Measurements from ENCODE around the gene TOPAZ1. TPM values are rescaled to one million over a fixed set of nuclear protein-coding genes. Genes with fewer than 3 reads are reported as not detected.
A peak's percentile ranks its signal among the peaks of the same experiment; 100 is the strongest.

The TOPAZ1 gene
- total RNA-seq, 1 donor from 2014 or later = not detected

DNA sequence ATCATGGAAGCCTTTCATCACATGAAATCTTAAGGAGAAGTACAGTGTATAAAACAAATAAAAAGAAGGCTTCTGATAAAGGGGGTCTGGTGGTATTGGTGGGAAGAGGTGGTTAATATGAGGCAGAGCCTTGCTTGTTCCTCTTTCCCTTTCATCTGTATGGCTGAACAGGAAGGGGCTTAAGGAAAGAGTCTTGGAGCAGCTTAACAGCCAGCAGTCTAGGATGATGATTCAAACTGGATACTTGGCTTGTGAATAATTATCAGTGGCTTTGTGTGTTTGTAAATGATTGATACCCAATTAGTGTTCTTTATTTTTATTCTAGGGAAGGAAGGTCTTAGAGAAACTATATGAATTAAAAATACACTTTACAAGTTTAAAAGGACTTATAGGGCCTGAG, 67.8 kb downstream of the TOPAZ1 start:
- no peak for DNase-seq (ENCODE audit: extremely low spot score, unreplicated experiment)
- Mint-ChIP-seq H3K9me3 (no peaks in the 10 kb centered on the region), H3K4me3 (no peak overlapping the region), H3K36me3 (no peaks in the 10 kb centered on the region), H3K27ac (no peak overlapping the region), H3K27me3 (no peaks in the 10 kb centered on the region), H3K4me1 (ENCODE audit: unreplicated experiment) (no peaks in the 10 kb centered on the region)
- TF ChIP-seq, protein P1, sequence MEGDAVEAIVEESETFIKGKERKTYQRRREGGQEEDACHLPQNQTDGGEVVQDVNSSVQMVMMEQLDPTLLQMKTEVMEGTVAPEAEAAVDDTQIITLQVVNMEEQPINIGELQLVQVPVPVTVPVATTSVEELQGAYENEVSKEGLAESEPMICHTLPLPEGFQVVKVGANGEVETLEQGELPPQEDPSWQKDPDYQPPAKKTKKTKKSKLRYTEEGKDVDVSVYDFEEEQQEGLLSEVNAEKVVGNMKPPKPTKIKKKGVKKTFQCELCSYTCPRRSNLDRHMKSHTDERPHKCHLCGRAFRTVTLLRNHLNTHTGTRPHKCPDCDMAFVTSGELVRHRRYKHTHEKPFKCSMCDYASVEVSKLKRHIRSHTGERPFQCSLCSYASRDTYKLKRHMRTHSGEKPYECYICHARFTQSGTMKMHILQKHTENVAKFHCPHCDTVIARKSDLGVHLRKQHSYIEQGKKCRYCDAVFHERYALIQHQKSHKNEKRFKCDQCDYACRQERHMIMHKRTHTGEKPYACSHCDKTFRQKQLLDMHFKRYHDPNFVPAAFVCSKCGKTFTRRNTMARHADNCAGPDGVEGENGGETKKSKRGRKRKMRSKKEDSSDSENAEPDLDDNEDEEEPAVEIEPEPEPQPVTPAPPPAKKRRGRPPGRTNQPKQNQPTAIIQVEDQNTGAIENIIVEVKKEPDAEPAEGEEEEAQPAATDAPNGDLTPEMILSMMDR (conservative IDR thresholded peaks at IDR 0.05) = no peak

DNA sequence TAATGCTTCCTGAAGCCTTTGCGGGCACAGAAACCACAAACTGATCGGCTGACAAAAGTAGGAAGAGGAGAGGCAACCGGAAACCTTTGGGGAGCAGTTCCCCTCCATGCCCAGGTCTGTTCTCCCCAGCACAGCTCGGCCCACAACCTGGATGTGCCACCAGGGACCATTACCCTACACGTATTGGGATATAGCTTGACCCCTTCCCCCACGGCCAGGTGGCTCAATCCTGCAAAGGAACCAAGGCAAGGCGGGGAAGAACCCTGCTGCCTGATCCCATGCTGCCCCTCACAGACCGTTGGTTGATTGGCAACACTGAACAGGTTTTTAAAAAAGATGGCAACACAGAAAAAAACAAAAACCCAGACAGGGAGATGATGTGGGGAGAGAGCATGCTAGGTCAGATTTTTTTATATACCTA, 77.2 kb downstream of the TOPAZ1 start:
- H3K27me3 Mint-ChIP-seq = peaks cover 8% of the 10 kb centered on the region
- no peak overlapping the region for H3K27ac Mint-ChIP-seq
- H3K9me3 Mint-ChIP-seq = no peaks in the 10 kb centered on the region
- no peak for DNase-seq (ENCODE audit: extremely low spot score, unreplicated experiment)
- H3K36me3 Mint-ChIP-seq = no peaks in the 10 kb centered on the region
- TF ChIP-seq, protein P1 (conservative IDR thresholded peaks at IDR 0.05) = no peak
- no peaks in the 10 kb centered on the region for H3K4me1 Mint-ChIP-seq (ENCODE audit: unreplicated experiment)
- no peak overlapping the region for H3K4me3 Mint-ChIP-seq

DNA sequence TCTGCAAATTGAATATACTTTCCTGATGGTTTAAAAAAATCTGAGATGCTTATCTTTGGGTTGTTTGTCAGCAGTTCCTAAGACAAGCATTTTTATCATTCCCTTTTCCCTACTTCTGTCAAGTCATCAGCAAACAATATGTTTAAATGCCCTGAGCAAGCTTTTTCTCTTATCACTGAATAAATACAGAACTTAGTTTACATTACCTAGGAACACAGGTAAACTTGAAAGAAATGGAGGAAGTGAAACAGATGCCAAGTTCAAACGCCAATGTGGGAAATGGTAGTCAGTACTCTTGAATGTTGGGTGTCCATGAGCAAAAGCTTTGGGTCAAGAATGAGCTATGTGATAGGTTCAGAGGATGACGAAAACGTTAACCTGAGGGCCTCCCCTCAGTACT, 79.6 kb downstream of the TOPAZ1 start:
- DNase-seq (ENCODE audit: extremely low spot score, unreplicated experiment) = no peak
- no peaks in the 10 kb centered on the region for H3K9me3 Mint-ChIP-seq
- no peak overlapping the region for H3K27ac Mint-ChIP-seq

DNA sequence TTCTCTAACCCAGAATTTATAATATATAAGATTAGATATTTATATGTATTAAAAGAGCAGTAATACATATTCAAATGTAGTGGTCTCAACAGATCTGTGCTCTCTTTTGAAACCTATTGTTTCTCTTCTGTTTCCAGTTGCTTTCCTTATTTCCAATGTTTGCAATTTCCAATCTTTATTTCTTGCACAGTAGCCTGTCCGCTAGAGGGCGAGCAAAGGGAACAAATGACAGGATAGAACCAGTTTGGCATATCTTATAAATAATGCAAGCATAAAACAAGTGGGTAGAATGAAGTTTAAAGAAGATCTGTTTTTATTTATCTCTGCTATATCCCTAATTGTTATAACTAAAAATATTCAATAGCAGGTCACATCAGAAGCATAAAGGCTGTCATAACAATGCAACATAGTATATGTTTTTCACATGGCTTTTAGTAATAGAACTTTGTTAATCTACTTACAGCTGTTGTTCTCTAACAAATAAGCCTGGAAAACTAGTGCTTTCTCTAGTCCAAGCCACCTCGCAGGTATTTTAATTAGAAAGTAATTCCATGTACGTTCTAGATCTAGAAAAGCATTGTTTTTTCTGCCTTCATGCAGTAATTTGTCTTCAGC, 81.8 kb downstream of the TOPAZ1 start:
- TF ChIP-seq, protein P1 (conservative IDR thresholded peaks at IDR 0.05) = peak; percentile 90
- DNase-seq (ENCODE audit: extremely low spot score, unreplicated experiment) = no peak
- Mint-ChIP-seq H3K4me1 (ENCODE audit: unreplicated experiment) (no peaks in the 10 kb centered on the region), H3K27ac (no peak overlapping the region), H3K36me3 (no peaks in the 10 kb centered on the region), H3K9me3 (no peaks in the 10 kb centered on the region), H3K4me3 (no peak overlapping the region), H3K27me3 (peaks cover 8% of the 10 kb centered on the region)

More for the DNA sequence above, 79.6 kb downstream of the TOPAZ1 start:
- Mint-ChIP-seq H3K4me3 (no peak overlapping the region), H3K27me3 (peaks cover 8% of the 10 kb centered on the region), H3K4me1 (ENCODE audit: unreplicated experiment) (no peaks in the 10 kb centered on the region), H3K36me3 (no peaks in the 10 kb centered on the region)
- TF ChIP-seq, protein P1 (conservative IDR thresholded peaks at IDR 0.05) = no peak

DNA sequence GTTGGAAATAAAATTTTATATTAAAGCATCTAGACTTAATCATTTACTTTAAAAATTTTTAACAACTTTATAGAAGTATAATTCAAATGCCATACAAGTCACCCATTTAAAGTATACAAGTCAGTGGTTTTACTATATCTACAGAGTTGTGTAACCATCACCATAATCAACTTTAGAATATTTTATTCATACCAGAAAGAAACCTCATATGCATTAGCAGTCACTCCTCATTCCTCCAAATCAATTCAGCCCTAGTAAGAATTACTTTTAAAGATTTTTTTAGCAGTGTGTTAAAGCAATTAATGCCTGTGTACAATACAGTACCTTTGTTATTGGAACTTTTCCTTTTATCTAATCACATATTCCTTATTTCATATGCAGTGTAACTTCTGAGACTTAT, 82.9 kb downstream of the TOPAZ1 start:
- no peak for DNase-seq (ENCODE audit: extremely low spot score, unreplicated experiment)
- Mint-ChIP-seq H3K27me3 (peaks cover 8% of the 10 kb centered on the region), H3K27ac (no peak overlapping the region), H3K36me3 (no peaks in the 10 kb centered on the region), H3K4me3 (no peak overlapping the region), H3K4me1 (ENCODE audit: unreplicated experiment) (no peaks in the 10 kb centered on the region), H3K9me3 (no peaks in the 10 kb centered on the region)
- TF ChIP-seq, protein P1 (conservative IDR thresholded peaks at IDR 0.05) = no peak

Data from type B pancreatic cell (in vitro differentiated cells).